Liver (tissue), 9 donors: ENCODE data around the gene GLI1. TPM values are rescaled to one million over a fixed set of nuclear protein-coding genes. Genes with fewer than 3 reads are reported as not detected.

Experiments used
- DNase-seq: peaks from one replicate; pipeline ENCODE4 v3.0.0-alpha.2; 2017; ENCODE audit warnings: low spot score
- H3K27ac ChIP-seq, 2 donors: one replicate each; pipeline ENCODE4 v1.7.0; 2013; ENCODE audit warnings: inconsistent platforms in 2 of 2, low read length in 2 of 2, control low read depth in 1 of 2, low read depth in 1 of 2, mild to moderate bottlenecking in 1 of 2
- H3K27me3 ChIP-seq, 4 donors: one replicate each; pipeline versions ENCODE4 v1.6.1 to v1.7.0; 2013; ENCODE audit warnings: low read length in 3 of 4, inconsistent platforms in 1 of 4, mild to moderate bottlenecking in 1 of 4, moderate library complexity in 1 of 4; ENCODE audit not compliant: control insufficient read depth in 4 of 4, insufficient read depth in 4 of 4
- H3K36me3 ChIP-seq, 4 donors: one replicate each; pipeline versions ENCODE4 v1.6.1 to v1.7.0; 2013; ENCODE audit warnings: low read length in 3 of 4, mild to moderate bottlenecking in 3 of 4, low read depth in 1 of 4, moderate library complexity in 1 of 4; ENCODE audit not compliant: control insufficient read depth in 4 of 4, insufficient read depth in 3 of 4
- H3K4me1 ChIP-seq, 4 donors: one replicate each; pipeline versions ENCODE4 v1.6.1 to v1.7.0; 2013; ENCODE audit warnings: low read length in 3 of 4, mild to moderate bottlenecking in 3 of 4, moderate library complexity in 1 of 4; ENCODE audit not compliant: control insufficient read depth in 4 of 4, insufficient read depth in 4 of 4
- H3K4me3 ChIP-seq, 3 donors: one replicate each; pipeline versions ENCODE4 v1.6.1 to v1.7.0; 2013; ENCODE audit warnings: low read length in 3 of 3, control low read depth in 1 of 3, low read depth in 1 of 3, mild to moderate bottlenecking in 1 of 3
- H3K9ac ChIP-seq, 2 donors: one replicate each; pipeline ENCODE4 v1.7.0; 2013; ENCODE audit warnings: low read length in 2 of 2, mild to moderate bottlenecking in 2 of 2, moderate library complexity in 2 of 2, control low read depth in 1 of 2, low read depth in 1 of 2
- H3K9me3 ChIP-seq, 4 donors: one replicate each; pipeline versions ENCODE4 v1.6.1 to v1.7.0; 2013; ENCODE audit warnings: low read length in 3 of 4; ENCODE audit not compliant: control insufficient read depth in 4 of 4
- FOXA1 ChIP-seq: IDR thresholded peaks from 2 replicates; pipeline ENCODE4 v1.6.1; 2016; ENCODE audit warnings: antibody characterized with exemption
- FOXA2 ChIP-seq: IDR thresholded peaks from 2 replicates; pipeline ENCODE4 v1.6.1; 2016; ENCODE audit warnings: antibody characterized with exemption
- HNF4A ChIP-seq, 2 donors: conservative IDR thresholded peaks; 2 replicates each; pipeline ENCODE4 v1.6.1; 2016; ENCODE audit warnings: antibody characterized with exemption in 2 of 2, mild to moderate bottlenecking in 2 of 2
- HNF4G ChIP-seq: IDR thresholded peaks from 2 replicates; pipeline ENCODE4 v1.6.1; 2016; ENCODE audit warnings: antibody characterized with exemption
- JUND ChIP-seq, 2 donors: IDR thresholded peaks; 2 replicates each; pipeline ENCODE4 v1.6.1; 2016; ENCODE audit warnings: antibody characterized with exemption in 2 of 2
- RAD21 ChIP-seq, 2 donors: IDR thresholded peaks; 2 replicates each; pipeline ENCODE4 v1.6.1; 2016; ENCODE audit warnings: antibody characterized with exemption in 2 of 2, mild to moderate bottlenecking in 2 of 2
- RXRA ChIP-seq, 2 donors: IDR thresholded peaks; 2 replicates each; pipeline ENCODE4 v1.6.1; 2017 to 2018; ENCODE audit warnings: antibody characterized with exemption in 2 of 2, mild to moderate bottlenecking in 1 of 2
- SP1 ChIP-seq: IDR thresholded peaks from 2 replicates; pipeline ENCODE4 v1.6.1; 2018; ENCODE audit warnings: antibody characterized with exemption, mild to moderate bottlenecking
- TAF1 ChIP-seq: conservative IDR thresholded peaks from 2 replicates; pipeline ENCODE4 v1.6.1; 2016; ENCODE audit warnings: antibody characterized with exemption, mild to moderate bottlenecking
- YY1 ChIP-seq: IDR thresholded peaks from 2 replicates; pipeline ENCODE4 v1.6.1; 2016; ENCODE audit warnings: antibody characterized with exemption, mild to moderate bottlenecking
- WGBS: extraction: QIAGEN DNeasy Blood & Tissue Kit; methylation state at CpG from one replicate; pipeline ENCODE4 v1.1.7; 2013; 5-methylcytosine and 5-hydroxymethylcytosine counted together
- polyA plus RNA-seq, 2 donors: library from polyadenylated mRNA; stranded (reverse) in 1 of 2; unstranded in 1 of 2; fragments of 200-250 nt in 1 of 2; fragments of >200 nt in 1 of 2; fragmentation: Nextera tagmentation in 1 of 2; extraction: Ambion mirVana in 1 of 2; gene quantifications; one replicate each; pipeline versions ENCODE4 v1.2.1 to v1.2.3, GENCODE V29; 2013 to 2015
- total RNA-seq, 2 donors: library from RNA; depleted of rRNA; stranded (reverse); fragments of >200 nt; gene quantifications; one replicate each; pipeline ENCODE4 v1.2.3, GENCODE V29; 2014
- TF ChIP-seq, protein P1 (sequence below): IDR thresholded peaks from 2 replicates; pipeline ENCODE4 v1.6.1; 2016; ENCODE audit warnings: antibody characterized with exemption, mild to moderate bottlenecking
- TF ChIP-seq, protein P2 (sequence below): IDR thresholded peaks from 2 replicates; pipeline ENCODE4 v1.6.1; 2016; ENCODE audit warnings: antibody characterized with exemption
- donor health status: healthy.
- donor health status: healthy.
- donor health status: healthy.
- donor health status: healthy.
- donor health status: healthy.

The GLI1 gene
- total and polyA plus RNA-seq, 4 donors = 0.09 to 0.44 (median 0.24) TPM

DNA sequence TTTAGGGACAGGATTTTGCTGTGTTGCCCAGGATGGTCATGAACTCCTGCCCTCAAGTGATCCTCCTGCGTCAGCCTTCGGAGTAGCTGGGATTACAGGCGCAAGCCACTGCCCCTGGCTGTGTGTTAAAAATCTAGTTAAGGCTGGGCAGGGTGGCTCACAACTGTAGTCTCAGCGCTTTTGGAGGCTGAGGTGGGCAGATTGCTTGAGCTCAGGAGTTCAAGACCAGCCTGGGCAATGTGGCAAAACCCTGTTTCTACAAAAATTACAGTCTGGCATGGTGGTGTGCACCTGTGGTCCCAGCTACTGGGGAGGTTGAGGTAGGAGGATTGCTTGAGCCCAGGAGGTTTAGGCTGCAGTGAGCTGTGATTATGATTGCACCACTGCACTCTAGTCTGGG lies 51.6 kb downstream of the GLI1 start:
- no peaks in the 10 kb centered on the region for H3K9me3 ChIP-seq
- no peaks in the 10 kb centered on the region for H3K4me1 ChIP-seq
- no peak overlapping the region for H3K27ac ChIP-seq
- TF ChIP-seq, protein P1, sequence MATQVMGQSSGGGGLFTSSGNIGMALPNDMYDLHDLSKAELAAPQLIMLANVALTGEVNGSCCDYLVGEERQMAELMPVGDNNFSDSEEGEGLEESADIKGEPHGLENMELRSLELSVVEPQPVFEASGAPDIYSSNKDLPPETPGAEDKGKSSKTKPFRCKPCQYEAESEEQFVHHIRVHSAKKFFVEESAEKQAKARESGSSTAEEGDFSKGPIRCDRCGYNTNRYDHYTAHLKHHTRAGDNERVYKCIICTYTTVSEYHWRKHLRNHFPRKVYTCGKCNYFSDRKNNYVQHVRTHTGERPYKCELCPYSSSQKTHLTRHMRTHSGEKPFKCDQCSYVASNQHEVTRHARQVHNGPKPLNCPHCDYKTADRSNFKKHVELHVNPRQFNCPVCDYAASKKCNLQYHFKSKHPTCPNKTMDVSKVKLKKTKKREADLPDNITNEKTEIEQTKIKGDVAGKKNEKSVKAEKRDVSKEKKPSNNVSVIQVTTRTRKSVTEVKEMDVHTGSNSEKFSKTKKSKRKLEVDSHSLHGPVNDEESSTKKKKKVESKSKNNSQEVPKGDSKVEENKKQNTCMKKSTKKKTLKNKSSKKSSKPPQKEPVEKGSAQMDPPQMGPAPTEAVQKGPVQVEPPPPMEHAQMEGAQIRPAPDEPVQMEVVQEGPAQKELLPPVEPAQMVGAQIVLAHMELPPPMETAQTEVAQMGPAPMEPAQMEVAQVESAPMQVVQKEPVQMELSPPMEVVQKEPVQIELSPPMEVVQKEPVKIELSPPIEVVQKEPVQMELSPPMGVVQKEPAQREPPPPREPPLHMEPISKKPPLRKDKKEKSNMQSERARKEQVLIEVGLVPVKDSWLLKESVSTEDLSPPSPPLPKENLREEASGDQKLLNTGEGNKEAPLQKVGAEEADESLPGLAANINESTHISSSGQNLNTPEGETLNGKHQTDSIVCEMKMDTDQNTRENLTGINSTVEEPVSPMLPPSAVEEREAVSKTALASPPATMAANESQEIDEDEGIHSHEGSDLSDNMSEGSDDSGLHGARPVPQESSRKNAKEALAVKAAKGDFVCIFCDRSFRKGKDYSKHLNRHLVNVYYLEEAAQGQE = no peak
- TF ChIP-seq YY1 (no peak), FOXA1 (no peak), RAD21 (IDR thresholded peaks at IDR 0.05) (no peak)
- H3K27me3 ChIP-seq = no peaks in the 10 kb centered on the region
- H3K9ac ChIP-seq = no peak overlapping the region
- H3K4me3 ChIP-seq = no peak overlapping the region
- 96% methylated on average over 4 of the region's 4 CpGs for WGBS
- DNase-seq = no peak
- H3K36me3 ChIP-seq = peaks cover 5 to 50% (median 38%) of the 10 kb centered on the region in 4 donors

DNA sequence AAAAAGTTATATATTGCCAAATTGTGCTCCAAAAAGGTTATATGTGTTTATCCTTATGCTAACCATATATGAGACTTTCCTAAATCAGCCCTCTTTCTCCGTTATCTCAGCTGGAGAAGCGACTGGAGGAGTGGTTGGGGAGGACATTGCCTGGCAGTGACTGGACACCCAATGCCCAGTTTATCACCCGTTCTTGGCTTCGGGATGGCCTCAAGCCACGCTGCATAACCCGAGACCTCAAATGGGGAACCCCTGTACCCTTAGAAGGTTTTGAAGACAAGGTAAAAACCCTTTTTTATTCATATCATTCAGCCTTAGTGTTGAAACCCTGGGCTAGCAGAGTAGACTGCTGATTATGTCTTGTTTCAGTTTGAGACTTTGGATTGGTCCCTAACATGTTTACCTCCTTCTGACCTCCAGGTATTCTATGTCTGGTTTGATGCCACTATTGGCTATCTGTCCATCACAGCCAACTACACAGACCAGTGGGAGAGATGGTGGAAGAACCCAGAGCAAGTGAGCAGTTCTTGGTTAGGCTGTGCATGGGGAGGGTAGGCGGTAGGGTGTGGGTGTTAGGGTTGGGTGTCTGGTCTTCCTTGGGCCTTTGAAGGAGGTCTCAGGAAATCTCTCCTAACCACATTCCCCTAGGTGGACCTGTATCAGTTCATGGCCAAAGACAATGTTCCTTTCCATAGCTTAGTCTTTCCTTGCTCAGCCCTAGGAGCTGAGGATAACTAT lies 52.2 kb downstream of the GLI1 start:
- no peak for DNase-seq
- TF ChIP-seq FOXA2 (no peak), HNF4A (conservative IDR thresholded peaks at IDR 0.05) (no peak), TAF1 (no peak)
- H3K9me3 ChIP-seq = no peaks in the 10 kb centered on the region
- no peak overlapping the region for H3K27ac ChIP-seq
- H3K4me1 ChIP-seq = no peaks in the 10 kb centered on the region
- H3K4me3 ChIP-seq = no peak overlapping the region
- no peak overlapping the region for H3K9ac ChIP-seq
- peaks cover 6 to 52% (median 41%) of the 10 kb centered on the region in 4 donors for H3K36me3 ChIP-seq
- 96% methylated on average over 7 of the region's 7 CpGs for WGBS
- H3K27me3 ChIP-seq = no peaks in the 10 kb centered on the region

DNA sequence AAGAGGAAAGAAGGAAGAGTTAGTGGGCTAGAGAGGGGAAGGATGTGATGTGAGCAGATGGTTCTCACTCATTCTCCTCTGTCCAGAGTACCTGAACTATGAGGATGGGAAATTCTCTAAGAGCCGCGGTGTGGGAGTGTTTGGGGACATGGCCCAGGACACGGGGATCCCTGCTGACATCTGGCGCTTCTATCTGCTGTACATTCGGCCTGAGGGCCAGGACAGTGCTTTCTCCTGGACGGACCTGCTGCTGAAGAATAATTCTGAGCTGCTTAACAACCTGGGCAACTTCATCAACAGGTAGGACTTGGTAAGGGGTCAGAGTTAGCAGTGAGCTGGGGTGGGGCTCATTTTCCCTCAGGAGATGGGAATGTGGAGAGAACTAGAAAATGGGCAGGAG lies 53.1 kb downstream of the GLI1 start:
- H3K9ac ChIP-seq = no peak overlapping the region
- no peak overlapping the region for H3K27ac ChIP-seq
- no peaks in the 10 kb centered on the region for H3K27me3 ChIP-seq
- H3K36me3 ChIP-seq = peaks cover 7 to 60% (median 49%) of the 10 kb centered on the region in 4 donors
- TF ChIP-seq FOXA1 (no peak), HNF4G (no peak), RXRA (IDR thresholded peaks at IDR 0.05) (no peak), HNF4A (conservative IDR thresholded peaks at IDR 0.05) (no peak), SP1 (no peak), YY1 (no peak), JUND (IDR thresholded peaks at IDR 0.05) (no peak)
- TF ChIP-seq, protein P2, sequence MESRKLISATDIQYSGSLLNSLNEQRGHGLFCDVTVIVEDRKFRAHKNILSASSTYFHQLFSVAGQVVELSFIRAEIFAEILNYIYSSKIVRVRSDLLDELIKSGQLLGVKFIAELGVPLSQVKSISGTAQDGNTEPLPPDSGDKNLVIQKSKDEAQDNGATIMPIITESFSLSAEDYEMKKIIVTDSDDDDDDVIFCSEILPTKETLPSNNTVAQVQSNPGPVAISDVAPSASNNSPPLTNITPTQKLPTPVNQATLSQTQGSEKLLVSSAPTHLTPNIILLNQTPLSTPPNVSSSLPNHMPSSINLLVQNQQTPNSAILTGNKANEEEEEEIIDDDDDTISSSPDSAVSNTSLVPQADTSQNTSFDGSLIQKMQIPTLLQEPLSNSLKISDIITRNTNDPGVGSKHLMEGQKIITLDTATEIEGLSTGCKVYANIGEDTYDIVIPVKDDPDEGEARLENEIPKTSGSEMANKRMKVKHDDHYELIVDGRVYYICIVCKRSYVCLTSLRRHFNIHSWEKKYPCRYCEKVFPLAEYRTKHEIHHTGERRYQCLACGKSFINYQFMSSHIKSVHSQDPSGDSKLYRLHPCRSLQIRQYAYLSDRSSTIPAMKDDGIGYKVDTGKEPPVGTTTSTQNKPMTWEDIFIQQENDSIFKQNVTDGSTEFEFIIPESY = no peak
- WGBS = 92% methylated on average over 6 of the region's 6 CpGs
- no peaks in the 10 kb centered on the region for H3K9me3 ChIP-seq
- H3K4me1 ChIP-seq = peaks cover 0 to 4% (median 0%) of the 10 kb centered on the region in 4 donors
- no peak overlapping the region for H3K4me3 ChIP-seq
- no peak for DNase-seq
